Astrocyte (in vitro differentiated cells and primary cell): Measurements from ENCODE around the gene PTPRD.

Source experiments
- EZH2 ChIP-seq: IDR thresholded peaks from 2 replicates; pipeline ENCODE4 v1.6.1; 2012; ENCODE audit warnings: mild to moderate bottlenecking, low read length, inconsistent platforms; ENCODE audit not compliant: insufficient read depth
- TF ChIP-seq, protein P1 (sequence below): IDR thresholded peaks from 2 replicates; pipeline ENCODE4 v1.5.1; 2011; ENCODE audit warnings: low read depth, mild to moderate bottlenecking, inconsistent platforms, low read length, moderate library complexity; ENCODE audit not compliant: insufficient read depth

GRCh38 chr9:10014889-10015288 lies 597.9 kb downstream of the PTPRD start:
- TF ChIP-seq EZH2: no peak
- TF ChIP-seq, protein P1, sequence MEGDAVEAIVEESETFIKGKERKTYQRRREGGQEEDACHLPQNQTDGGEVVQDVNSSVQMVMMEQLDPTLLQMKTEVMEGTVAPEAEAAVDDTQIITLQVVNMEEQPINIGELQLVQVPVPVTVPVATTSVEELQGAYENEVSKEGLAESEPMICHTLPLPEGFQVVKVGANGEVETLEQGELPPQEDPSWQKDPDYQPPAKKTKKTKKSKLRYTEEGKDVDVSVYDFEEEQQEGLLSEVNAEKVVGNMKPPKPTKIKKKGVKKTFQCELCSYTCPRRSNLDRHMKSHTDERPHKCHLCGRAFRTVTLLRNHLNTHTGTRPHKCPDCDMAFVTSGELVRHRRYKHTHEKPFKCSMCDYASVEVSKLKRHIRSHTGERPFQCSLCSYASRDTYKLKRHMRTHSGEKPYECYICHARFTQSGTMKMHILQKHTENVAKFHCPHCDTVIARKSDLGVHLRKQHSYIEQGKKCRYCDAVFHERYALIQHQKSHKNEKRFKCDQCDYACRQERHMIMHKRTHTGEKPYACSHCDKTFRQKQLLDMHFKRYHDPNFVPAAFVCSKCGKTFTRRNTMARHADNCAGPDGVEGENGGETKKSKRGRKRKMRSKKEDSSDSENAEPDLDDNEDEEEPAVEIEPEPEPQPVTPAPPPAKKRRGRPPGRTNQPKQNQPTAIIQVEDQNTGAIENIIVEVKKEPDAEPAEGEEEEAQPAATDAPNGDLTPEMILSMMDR: no peak
